DMS53 (cell line): ENCODE data around the gene CFD.

Experiments
- DNase-seq: peaks from one replicate; lab custom pipeline; 2025; lab: John Stamatoyannopoulos, UW

CFD gene

DNA sequence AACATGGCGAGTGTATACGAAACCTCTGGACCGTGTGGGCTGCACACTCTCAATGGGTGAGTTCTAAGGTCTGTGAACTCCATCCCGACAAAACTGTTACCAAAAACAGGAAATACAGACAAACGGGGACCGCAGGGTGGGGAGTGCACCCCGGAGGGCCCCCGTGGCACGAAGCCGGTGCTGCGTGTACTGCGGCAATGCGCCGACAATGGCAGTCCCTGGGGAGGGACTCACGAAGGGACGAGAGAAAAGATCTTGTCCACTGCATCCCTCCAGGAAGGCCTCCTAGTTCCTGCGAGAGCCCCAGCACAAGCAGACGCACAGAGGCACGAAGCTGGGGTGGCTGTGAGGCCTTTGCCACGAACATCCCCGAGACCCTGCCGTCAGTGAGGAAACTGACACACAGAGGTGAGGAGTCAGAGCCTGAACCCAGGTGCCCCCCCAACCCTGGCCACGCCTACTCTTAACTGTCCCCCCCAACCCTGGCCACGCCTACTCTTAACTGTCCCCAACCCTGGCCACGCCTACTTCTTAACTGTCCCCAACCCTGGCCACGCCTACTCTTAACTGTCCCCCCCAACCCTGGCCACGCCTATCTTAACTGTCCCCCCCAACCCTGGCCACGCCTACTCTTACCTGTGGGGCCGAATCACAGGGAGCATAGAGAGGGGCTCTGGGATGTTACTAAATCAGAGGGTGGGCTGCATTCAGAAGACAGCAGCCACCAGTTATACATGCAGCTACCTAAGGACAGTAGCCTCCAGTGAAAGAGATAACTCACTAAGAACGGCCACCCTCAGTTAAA is 29.3 kb downstream of the CFD start:
- DNase-seq, result no peak

DNA sequence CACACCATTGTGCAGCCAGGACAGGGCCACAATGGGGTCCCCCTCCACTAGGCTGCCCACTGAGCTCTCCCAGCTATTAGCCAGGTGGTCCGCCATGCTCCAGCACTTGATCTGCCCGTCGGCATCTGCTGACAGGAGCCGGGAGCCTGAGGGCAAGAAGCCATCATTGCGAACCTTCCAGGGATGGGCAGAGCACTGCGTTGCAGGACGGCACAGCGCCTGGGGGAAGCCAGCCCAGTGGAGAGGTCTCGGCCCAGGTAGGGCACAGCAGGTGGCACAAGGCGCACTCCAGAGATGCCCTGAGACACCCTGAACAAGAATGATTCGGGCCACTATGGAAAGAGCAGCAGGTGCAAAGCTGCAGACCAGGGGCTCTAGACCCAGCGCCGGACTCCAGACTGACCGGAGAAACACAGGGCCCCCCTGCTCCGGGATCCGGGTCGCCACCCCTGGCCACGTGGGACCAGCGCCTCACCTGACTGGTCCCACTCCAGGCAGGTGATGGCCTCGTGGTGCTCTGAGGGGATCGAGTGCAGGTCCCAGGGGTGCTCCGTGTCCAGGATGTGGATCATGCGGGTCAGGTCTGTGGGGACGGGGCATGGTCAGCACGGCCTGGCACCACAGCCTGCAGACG is 30.3 kb downstream of the CFD start:
- no peak for DNase-seq

DNA sequence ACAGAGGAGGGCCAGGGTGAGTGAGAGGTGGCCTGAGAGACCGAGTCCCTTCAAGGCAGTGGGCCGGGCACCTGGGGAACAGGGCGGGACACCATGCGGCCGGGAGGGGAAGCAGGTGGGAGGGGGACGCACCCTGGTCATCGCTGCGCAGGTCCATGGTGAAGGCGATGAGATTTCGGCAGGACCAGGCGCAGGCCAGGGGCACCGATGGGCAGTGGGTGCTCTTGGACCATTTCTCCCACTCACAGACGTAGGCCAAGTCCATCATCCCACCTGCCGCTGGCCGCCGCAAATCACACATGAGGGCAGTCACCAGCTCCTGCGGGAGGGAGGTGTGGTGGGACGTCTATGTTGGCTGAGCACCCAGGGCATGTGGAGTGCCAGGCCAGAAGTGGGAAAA is 31.4 kb downstream of the CFD start:
- DNase-seq, result no peak

DNA sequence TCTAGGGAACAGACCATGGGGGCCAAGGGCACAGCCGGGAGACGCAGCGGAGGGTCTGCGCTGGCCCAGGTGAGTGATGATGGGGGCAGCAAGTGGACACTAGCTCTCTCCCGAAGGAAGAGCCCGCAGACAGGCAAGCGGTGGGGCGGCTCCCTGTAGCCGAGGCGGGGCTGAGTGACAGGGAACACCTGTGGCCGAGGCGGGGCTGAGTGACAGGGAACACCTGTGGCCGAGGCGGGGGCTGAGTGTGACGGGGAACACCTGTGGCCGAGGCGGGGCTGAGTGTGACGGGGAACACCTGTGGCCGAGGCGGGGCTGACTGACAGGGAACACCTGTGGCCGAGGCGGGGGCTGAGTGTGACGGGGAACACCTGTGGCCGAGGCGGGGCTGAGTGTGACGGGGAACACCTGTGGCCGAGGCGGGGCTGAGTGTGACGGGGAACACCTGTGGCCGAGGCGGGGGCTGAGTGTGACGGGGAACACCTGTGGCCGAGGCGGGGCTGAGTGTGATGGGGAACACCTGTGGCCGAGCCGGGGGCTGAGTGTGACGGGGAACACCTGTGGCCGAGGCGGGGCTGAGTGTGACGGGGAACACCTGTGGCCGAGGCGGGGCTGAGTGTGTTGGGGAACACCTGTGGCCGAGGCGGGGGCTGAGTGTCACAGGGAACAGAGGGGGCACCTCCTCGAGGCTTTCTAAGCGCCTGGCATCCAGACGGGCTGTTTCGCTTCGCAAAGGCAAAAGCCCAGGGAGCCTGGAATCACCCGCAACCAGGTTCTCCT is 32.1 kb downstream of the CFD start:
- DNase-seq, result peak; percentile 84

DNA sequence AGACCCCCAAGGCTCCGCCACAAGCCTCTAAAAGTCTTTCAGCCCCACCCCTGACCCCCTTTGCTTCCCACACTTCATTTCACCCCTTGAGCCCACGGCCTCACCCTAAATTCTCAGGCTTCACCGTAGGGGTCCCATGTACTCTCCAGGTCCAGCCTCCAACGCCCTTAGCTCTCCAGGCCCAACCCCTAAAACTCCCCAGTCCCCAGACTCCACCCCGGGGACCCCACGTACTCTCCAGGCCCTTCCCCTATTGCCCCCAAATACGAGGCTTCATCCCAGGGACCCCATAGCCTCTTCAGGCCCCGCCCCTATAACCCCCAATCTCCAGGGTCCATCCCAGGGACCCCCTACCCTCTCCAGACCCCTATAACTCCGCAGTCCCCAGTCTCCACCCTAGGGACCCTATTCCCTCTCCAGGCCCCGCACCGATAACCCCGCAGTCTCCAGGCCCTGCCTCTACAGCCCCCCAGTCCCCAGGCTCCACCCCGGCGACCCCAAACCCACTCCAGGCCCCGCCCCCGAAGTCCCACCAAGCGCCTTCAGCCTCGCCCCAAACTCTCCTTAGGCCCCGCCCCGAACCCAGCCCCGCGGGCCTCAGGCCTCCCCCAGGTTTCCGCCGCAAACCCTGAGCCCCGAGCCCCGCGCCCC is 32.9 kb downstream of the CFD start:
- peak; percentile 58 for DNase-seq

DNA sequence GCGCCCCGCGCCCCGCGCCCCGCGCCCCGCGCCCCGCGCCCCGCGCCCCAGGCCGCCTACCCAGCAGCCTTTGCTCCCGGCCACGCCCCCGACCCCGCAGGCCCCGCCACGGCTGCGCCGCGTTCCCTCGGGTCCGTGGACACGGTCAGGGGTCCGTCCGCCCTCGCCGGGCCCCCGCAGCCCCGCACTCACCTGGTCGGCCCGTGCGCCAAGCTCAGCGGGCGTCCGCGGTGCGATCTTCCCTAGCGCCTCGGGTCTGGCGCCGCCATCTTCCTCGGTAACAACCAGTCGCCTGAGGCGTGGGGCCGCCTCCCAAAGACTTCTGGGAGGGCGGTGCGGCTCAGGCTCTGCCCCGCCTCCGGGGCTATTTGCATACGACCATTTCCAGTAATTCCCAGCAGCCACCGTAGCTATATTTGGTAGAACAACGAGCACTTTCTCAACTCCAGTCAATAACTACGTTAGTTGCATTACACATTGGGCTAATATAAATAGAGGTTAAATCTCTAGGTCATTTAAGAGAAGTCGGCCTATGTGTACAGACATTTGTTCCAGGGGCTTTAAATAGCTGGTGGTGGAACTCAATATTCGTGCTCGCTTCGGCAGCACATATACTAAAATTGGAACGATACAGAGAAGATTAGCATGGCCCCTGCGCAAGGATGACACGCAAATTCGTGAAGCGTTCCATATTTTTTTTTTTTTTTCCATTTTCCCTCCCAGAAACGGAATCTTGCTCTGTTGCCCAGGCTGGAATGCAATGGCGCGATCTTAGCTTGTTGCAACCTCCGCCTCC is 33.6 kb downstream of the CFD start, which contains the start of the genes MED16 and RNU6-9:
Gene MED16, minus strand, starts transcription at position 294 of the 796 bp plus-strand sequence. CDS start 2,056 bp downstream, outside the sequence.
Gene RNU6-9, plus strand, starts transcription at position 591 of the 796 bp plus-strand sequence.
- DNase-seq, result peak; percentile 95

DNA sequence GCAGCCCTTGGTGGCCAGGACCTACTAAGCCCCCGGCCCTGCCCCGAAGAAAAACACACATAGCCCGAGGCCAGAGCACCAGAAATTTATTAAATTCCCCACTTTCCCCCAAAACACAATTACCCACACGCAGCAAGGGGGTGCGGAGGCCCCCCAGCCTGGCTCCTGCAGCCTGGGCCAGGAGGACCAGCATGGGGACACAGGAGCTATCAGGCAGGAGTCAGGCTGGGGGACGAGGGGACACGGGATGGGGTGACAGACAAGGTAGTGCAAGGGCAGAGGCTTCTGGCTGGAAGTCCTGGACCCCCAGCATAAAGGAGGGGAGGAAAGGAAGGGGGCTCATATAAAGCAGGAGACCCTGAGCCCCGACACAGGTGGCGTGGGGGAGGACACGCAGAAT is 37.0 kb downstream of the CFD start:
- no peak for DNase-seq

DNA sequence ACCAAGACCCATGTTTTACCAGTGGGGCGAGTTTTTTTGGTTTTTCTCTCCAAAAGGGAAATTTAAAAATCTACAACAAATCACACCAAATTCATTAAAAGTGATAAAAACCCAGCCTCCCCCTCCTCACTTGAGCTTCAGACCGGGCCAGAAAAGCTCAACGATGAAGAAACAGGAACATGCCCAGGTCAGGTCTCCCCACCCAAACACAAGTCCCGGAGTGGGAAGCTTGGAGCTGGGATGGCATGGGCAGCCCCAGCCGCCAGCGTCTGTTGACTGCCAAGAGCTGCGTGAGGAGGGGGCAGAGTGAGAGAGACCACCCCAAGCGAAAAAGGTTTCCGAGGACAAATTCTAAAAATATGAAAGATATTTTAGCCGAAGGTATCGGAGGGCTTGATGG is 37.5 kb downstream of the CFD start:
- no peak for DNase-seq

DNA sequence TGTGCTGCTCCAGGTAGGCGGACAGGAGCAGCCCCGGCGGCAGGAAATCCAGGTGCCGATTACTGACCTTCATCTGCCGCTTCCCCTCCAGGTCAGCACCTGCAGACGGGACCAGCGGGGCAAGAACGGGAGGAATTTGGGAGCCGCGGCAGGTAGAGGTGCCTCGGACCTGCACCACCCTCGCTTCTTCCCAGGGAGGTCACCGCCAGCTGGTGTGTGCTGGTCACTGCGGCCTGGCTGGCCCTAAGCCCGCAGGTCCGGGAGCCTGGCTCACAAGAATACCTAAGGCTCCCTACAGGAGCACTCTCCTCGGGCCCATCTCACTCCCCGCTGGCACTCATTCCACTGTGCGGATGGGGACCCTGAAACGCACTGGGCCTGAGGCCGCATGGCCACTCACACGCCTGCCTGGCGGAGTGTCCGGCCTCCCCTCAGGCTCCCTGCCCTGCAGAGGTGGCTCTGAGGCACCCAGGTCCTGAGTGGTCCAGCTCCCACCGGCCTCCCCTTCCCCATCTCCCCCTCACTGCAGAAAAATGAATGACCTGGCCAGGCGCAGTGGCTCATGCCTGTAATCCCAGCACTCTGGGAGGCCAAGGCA is 38.1 kb downstream of the CFD start:
- DNase-seq, result peak; percentile 32

DNA sequence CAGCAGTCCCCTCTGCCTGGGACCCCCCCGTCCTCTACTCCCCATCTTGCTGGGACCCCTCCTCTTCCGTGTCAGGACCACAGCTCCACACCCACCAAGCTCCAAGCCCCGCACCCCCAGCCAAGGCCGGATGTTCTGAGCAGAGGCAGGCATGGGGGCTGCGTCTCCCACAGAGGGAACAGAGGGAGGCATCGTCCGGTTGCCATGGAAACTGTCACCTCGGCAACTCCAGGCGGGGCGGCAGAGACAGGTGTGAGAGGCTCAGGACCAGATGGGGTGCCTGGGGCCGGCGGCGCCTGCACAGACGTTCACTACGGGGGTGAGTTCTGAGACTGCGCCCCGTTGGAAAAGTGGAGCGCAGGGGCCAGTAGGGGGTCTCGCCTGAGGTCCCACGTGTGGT is 39.2 kb downstream of the CFD start:
- peak; percentile 65 for DNase-seq

DNA sequence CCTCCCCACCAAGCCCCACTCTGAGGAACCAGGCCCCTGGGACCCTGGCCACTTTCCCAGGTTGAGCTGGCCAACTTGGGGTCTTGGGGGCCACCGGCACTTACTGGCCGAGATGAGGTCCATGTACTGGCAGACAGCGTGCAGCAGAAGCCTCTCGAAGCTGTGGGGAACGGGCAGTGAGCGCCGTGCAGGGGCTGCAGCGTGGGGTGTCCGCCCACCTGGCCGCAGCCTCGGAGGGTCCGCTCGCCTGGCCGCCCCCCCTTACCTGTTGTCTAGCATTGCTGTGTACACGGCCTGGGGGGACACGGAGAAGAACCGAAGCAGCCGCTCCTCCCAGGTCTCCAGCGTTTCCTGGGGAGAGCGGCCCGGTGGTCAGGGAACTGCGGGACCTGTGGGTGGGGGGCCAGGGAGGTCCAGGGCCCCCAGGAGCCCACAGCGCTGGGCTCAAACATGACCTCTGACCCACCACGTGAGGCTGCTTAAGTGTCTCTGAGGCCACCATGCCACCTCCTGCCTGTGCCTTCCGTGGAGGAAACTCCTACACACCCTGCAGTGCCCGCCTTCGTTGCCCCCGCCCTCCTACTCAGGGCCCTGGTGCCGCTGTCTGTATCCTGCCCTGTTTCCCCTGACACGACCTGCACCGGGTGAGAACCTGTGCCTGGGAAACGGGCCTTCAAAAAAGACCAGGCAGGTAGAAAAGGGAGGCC is 40.0 kb downstream of the CFD start:
- DNase-seq, result no peak

DNA sequence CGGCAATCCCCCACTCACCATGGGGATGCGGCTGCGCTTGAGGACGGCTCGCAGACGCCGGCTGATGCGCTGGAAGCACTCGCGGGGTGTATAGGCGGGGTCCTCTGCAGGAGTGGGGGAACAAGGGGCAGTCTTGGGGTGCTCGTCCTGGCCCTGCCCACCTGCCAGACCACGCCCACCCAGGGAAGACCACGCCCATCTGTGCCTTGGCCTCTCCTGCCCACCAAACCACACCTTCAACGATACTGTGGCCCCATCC is 40.5 kb downstream of the CFD start:
- DNase-seq, result no peak

DNA sequence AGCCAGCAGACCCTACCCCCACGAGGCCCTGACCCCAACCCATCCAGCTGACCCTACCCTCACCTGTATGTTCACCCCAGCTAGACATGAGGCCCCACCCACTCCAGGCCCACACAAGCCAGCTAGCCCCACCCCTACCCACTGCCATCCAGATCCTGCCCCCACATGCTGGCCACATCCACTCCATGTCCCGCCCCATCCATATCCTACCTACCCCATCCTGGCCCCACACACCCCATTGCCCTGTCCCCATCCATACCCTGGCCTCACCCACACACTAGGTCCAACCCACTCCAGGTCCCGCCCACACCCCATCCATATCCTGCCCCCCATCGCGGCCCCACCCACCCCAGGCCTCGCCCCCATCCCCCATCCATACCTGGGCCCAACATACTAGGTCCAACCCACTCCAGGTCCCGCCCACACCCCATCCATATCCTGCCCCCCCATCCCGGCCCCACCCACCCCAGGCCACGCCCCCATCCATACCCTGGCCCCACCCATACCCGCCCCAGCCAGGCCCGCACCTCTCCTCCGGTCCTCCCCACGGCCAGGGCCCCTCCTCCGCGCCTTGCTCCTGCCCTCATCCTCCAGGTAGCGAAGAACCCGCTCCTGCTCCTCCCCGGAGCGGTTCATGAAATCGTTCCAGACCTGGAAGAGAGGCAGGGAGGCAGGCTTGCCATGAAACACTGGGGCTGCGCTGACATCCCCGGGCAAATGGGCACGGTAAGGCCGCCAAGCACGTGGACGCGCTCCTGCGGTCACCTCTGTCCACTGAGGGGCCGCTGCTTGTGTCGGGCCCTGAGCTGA is 41.0 kb downstream of the CFD start:
- peak; percentile 45 for DNase-seq

DNA sequence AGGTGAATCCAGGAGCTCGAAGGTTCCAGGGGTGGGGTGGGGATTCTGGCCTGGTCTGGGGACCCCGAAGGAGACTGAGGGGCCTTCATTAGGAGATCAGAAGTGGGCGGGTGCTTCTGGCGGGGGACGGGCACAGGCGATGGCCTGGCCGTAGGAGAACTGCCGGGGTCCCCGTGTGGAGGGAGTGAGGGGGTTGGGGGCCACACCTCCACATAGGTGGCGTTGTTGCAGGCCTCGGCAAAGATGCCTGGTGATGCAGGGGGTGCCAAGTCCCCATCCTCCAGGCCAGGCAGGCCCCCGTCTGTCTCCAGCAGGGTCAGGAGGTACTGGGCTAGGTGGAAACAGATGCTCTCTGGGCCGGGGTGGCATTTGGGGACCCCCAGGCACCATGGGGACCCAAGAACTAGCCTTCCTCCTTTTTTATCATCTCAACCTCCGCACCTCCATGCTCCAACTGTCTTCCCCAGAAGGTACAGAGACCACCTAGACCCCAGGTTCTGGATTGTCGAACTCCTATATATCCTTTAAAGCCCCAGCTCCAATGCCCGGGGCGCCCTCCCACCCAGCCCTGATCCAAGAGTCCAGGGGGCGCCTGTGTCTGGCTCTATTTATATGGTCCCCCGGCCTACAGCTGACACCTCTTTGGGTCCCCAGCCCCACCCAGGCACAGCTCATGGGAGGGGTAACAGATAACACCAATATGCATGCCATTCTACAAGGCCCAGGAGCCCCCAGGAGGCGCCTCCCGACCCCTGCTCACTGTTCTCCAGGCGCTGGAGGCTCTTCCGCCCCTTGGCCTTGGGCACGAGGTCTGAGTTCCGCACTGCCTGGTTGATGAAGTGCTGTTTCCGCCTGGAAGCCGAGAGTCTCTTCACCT is 42.0 kb downstream of the CFD start:
- DNase-seq, result no peak

DNA sequence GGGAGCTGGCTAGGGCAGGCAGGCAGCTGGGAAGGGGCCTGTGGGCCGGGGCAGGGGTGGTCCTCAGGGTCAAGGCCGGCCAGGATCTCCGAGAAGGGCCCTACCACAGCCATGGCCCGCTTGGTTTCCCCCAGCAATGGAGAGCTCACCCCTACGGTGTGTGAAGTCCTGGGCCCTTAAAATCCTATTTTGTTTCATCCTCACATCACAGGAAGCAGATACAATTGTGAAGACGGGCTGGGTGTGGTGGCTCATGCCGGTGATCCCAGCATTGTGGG is 42.6 kb downstream of the CFD start:
- DNase-seq, result no peak

DNA sequence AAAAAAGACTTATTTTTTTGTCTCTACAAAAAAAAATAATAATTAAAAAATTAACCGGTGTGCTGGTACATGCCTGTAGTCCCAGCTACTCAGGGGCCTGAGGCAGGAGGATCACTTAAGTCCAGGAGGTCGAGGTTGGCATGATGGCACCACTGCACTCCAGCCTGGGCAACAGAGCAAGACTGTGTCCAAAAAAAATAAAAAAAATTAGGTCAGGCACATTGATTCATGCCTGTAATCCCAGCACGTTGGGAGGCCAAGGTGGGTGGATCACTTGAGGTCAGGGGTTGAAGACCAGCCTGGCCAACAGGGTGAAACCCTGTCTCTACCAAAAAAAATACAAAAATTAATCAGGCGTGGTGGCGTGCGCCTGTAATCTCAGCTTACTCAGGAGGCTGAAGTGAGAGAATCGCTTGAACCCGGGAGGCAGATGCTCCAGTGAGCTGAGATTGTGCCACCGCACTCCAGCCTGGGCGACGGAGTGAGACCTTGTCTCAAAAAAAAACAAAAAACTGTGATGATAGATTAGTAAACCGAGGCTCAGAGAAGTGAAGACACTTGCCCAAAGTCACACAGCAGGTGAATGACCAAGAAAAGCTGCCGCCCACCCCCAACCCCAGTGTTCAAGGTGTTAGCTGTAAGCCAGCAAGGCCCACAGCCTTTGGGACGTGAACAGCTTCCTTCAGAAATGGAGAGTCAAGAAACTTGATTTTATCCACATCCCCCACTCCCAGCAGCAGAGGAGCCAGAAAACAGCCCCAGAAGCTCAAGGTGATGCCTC is 43.2 kb downstream of the CFD start:
- no peak for DNase-seq

DNA sequence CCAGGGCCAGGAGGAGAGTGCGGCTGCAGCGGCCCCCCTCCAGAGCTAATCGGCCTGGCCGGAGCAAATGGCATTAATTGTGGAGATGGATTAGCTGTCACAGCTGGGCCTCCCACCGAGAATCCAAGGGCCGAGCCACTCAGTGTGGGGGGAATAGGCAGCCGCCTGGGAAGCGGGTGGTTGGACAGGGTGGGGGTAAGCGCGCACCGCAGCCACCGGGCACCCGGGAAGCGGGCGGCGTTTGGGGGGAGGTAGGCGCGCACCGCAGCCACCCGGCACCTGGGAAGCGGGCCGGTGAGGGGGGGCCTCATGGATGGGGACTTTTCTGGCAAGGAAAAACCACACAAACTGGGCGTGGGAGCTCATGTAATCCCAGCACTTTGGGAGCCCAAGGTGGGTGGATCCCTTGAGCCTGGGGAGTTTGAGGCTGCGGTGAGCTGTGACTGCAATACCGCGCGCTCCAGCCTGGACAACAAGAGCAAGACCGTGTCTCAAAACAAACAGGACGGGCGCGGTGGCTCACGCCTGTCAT is 43.9 kb downstream of the CFD start:
- no peak for DNase-seq

DNA sequence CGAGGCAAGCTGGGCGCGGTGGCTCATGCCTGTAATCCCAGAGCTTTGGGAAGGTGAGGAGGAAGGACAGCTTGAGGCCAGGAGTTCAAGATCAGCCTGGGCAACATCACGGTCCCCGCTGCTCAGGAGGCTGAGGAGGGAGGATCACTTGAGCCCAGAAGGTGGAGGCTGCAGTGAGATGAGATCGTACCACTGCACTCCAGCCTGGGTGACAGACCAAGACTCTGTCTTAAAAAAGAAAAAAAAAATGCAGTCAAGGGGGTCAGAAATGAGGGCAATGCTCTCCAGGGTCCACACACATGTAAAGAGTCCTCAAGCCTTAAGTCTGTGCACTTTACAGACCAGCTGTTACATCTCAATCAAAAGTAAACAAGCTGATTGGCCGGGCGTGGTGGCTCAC is 45.1 kb downstream of the CFD start:
- no peak for DNase-seq
